GM10266 (cell line): Measurements from ENCODE around the gene CALHM4.

Experiments used
- DNase-seq: peaks from one replicate; pipeline ENCODE4 v3.0.0; 2012; ENCODE audit errors: extremely low spot score
- CTCF ChIP-seq: IDR thresholded peaks from 2 replicates; pipeline ENCODE4 v1.5.1; 2012; ENCODE audit warnings: mild to moderate bottlenecking, low read depth; ENCODE audit not compliant: control insufficient read depth, insufficient read depth; ENCODE audit errors: missing control alignments

The CALHM4 gene

DNA sequence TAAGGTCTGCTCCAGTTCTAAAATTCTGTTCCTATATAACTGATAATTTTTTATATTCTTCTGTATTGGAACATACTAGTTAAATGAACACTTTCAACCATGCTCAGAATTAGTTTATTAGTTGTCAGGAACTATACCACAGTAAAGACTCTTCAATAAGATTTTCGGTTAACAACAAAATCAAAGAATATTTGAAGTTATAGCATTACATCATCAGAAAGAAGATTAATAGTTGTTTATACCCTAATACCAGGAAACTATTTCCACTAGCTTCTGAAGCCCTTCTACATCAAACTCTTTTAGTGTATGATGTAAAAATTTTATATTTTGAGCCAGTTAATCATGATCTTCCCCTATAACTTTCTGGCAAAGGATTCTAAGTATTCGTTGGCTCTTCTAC lies 6.6 kb downstream of the CALHM4 start:
- TF ChIP-seq CTCF = no peak
- no peak for DNase-seq

- DNase-seq = peak; percentile 52
- TF ChIP-seq CTCF = peak; percentile 88
Observed at GRCh38 chr6:116561377-116562018, 7.9 kb downstream of the CALHM4 start.

DNA sequence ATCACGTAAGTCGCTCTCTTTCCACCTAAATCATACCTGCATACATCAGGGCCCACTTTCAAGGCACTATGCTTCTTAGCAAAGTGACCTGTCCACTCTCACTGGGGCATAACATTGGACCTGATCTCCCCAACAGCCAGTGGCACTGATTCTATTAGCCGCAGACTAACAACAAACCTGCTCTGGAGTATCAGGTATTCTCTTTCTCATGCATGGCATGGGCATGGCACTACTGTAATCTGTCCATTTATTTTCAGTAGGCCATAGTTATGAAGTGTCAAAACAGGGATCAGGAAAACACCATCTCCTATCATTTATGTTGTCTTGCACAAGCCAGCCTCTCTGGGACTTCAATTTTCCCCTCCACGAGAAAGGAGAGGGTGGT lies 8.5 kb downstream of the CALHM4 start:
- DNase-seq = no peak
- TF ChIP-seq CTCF = no peak

DNA sequence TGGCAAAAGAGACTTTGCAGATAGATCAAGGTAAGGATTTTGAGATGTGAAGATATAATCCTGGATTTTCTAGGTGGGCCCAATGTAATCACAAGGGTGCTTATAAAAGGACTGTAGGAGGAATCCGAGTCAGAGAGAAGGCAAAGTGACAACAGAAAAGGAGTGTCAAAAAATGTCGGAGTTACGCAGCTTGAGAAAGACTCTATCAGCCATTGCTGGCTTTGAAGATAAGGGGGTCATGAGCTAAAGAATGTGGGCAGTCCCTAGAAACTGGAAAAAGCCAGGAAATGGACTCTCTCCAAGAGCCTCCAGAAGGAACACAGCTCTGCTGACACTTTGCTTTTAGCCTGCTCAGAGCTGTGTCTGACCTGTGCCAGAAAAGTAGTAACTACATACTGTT lies 9.1 kb downstream of the CALHM4 start:
- no peak for TF ChIP-seq CTCF
- no peak for DNase-seq

DNA sequence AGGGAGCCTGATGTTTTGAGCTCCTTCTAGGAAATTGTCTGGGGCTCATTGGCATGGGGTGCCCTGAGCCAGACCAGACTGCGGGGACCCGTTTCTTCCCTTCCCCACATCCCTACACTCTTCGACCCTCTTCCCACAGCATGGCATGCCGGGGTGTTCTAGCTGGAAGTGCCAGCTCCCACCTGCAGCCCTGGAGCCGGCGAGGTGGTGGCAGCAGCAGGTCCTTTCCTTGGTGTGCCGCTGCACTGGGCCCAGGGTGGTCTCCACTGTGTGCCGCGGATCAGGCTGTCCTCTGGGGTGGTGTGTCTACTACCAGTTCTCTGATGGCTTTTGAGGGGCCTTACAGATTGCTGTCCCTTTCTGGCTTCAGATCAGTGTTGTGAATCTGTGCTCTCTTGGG lies 10.3 kb downstream of the CALHM4 start:
- no peak for DNase-seq

GRCh38 chr6:116564311-116564710 lies 10.8 kb downstream of the CALHM4 start:
- DNase-seq = no peak
- TF ChIP-seq CTCF = no peak

More for the DNA sequence above, 10.3 kb downstream of the CALHM4 start:
- TF ChIP-seq CTCF = no peak

- no peak for TF ChIP-seq CTCF
- DNase-seq = no peak
Observed at GRCh38 chr6:116564921-116565872, 11.6 kb downstream of the CALHM4 start.
